Cardiac septum (tissue), 1 donor: ENCODE results near the gene APOA1. TPM values are rescaled to one million over a fixed set of nuclear protein-coding genes. Genes with fewer than 3 reads are reported as not detected.
A peak's percentile ranks its signal among the peaks of the same experiment; 100 is the strongest.

Experiments
- DNase-seq: peaks from one replicate; pipeline ENCODE4 v3.0.0-alpha.2; 2020; ENCODE audit warnings: low spot score
- intact Hi-C: fragments of 100-400 bp; cut with DNase I; formaldehyde crosslinking; loops from one replicate; pipeline ENCODE4 v1.14.0; 2022
- total RNA-seq: library from RNA; stranded (reverse); fragmentation: NEBNext Ultra II Directional; extraction: Animal tissue kit (Norgen Biotek cat#: 25700); gene quantifications from one replicate; pipeline ENCODE4 v1.2.1, GENCODE V29; 2021
- donor health status: DM: no; HTN: no; CAD: no.

Gene APOA1
- total RNA-seq, 1 donor from 2014 or later: 47.2 TPM

DNA sequence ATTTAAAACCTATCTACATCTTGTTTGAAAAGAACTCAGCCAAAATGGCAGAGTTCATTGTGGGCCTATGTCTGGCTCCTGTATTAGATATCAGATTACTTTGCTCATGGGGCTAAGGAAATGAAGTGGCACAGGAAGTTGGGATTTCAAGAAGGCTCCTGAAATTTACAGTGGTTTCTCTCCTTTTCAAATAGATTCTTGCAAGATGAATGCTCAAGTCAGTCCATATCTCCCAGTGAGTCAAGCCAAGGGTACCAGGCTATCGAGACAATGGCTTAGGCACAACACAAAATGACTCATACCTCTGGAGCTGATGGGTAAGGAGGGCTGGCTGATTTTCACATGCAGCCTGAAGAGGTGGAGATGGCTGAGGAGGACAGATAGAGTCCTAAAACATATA is 24.1 kb upstream of the APOA1 start:
- DNase-seq: no peak
- intact Hi-C loops: no loop called here

DNA sequence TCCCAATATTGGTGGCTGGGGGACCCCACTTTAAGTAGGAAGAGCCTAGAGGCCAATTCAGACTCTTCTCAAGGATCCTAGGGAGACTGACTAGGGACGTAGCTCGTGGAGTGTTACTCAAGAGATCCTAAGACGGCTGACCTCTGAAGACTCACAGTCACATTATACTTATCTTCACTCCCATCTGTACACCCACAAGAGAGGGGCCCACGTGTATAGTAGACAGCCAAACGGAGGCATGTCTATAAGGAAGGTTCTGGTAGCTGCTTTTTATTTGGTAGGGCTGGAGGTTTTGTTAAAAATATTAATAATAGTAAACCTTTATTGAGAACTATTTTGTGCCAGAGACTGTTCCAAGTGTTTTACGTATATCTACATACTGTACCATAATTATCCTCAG is 22.9 kb upstream of the APOA1 start:
- DNase-seq: no peak
- intact Hi-C loops: no loop called here

DNA sequence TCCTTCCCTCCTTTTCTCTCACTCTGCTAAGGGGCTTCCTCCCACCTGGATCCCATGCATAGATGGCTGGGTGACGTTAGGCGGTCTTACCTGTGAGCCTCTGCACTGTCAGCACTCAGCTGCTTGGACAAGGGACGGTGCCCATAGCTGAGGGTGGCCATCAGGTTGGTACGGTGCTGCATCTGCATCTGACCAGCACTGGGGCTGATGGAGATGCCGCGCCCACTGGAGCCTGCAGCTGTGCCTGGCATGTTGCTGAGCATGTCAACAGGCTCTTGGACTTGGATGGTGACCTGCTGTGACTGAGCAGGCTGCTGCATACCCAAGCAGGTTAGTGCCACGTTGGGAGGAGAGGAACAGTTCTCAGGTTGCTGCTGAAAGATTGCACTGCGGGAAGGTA is 21.8 kb upstream of the APOA1 start:
- DNase-seq: no peak
- intact Hi-C loops: no loop called here

DNA sequence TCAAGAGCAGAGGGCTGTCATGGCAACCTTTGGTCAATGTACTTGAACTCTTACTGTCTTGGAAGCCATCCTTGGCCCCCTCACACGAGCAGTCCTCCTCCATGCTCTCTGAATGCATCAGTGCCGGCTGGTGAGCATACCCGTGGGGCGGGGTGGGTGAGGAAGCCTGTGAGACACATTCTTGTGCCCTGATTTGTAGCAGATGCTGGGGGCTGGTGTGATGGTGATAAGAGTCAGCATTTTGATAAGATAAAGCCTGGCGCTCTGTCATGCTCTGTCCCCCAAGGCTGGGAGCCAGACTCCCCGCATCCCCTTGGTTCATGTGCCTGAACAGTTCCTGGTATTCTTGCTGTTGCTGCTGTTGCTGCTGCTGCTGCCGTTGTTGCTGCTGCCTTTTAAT is 20.5 kb upstream of the APOA1 start:
- no peak for DNase-seq
- intact Hi-C loops: no loop called here

DNA sequence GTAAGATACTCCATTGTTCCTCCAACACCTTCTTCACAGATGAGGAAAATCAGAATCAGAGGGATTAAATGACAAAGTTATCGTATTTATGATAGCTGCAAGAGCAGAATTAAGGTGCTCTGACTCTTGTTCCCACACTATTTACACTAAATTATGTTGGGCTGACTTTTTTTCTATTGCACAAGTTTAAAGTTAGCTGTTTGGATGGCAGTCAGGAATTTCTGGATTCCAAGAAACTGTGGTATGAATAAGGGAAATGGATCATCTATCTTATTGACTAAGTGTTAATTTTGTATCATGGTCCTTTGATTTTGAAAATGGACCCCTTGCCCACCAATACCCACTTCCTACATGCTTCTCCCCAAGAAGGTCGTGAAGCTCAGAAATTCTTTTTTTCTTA is 19.9 kb upstream of the APOA1 start:
- DNase-seq: no peak
- intact Hi-C loops: no loop called here

DNA sequence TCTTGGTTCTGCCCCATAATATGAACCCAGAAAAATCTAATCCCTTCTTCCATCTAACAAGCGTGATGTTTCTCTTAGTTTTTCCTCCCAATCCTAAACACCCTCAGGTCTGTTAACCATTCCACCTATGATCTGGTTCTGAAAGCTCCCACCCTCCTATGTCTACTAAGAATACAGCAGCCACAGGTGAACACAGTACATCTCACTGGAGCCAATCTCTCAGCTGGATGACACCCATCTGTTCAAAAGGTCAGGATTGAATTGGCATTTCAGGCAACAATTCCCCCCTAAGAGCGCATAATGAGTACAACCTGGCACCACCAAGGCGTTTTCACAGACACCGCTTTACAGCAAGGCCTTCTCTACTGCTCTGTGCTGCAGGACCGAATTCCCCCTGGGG is 19.0 kb upstream of the APOA1 start:
- intact Hi-C loops: no loop called here
- DNase-seq: no peak

DNA sequence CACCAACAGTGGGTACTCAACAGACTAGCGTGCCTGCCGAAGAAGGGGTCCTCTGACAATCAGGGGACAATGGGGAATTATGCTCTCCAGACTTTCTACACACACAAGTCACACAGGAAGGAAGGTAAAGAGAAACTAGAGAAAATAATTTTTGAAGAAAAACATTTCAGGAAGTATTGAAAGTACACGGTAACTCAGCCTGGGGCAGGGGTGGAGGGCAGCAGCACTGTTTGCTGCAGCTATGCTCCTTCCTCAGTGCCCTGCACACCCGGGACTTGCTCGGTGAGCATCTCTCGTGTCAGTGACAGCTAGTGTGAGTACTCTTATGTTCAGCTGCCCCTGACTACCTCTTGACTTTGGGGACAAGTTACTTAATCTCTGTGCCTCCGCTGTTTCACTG is 18.0 kb upstream of the APOA1 start:
- intact Hi-C loops: no loop called here
- no peak for DNase-seq

DNA sequence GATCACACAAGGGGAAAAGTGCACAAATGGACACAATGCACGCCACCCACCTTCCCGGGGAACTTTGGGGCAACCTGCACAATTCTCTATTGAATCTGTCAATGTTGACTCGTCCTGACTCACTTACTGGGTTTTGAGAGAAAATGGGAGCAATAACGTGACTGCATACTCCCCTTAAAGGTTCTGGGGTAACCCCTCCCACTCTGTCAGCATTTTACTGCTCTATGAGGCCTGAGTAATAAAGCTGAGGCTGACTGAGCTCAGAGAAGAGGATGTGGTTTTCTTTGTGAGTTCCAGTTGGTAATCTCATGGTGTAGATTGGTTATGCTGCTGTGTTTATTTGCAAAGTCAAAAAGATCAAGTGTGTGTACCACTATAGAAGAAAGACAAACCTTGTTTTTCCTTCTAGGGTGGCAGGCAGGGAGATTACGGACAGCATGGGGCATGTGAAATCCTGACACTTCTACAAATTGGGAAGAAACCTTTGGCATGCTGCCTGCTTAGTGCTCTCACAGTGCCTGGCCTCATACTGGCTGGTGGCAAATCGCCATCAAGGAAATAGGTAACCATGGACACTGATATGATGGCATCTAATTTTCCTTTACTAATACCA is 16.1 kb upstream of the APOA1 start:
- DNase-seq: no peak
- intact Hi-C loops: no loop called here

DNA sequence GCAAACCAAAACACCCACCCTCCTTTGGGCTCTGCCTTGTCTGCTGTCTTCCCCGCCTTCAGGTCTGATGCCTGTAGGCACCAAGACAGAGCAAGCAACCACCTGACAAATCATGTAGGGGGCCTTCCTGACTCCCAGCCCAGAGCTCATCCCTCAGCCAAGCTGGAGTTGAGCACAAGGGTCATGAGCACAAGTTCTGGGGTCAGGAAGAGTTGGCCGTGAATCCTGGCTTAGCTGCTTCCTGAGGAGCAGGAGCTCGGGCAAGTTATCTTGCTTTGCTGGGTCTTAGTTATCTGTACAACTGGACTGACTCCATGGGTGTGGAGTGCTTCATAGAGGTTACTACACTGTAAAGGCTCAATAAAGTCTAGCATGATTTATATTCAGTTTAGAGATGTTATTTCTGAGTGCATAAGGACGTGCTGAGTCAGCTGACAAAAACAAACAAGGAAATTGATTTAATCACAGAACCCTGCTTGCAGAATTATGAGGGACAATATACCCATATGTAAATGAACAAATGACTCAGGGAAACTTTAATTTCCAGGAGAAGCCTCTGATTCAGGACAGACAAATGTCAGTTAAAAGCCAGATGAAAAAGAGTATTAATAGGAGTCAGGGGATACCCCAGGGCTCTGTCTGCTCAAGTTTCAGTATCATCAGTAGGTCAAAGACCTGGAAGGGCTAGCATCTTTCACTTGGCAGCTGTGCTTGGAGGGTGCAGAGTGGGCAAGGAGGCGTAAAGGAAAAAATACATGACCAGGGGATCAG is 15.0 kb upstream of the APOA1 start:
- DNase-seq: no peak

DNA sequence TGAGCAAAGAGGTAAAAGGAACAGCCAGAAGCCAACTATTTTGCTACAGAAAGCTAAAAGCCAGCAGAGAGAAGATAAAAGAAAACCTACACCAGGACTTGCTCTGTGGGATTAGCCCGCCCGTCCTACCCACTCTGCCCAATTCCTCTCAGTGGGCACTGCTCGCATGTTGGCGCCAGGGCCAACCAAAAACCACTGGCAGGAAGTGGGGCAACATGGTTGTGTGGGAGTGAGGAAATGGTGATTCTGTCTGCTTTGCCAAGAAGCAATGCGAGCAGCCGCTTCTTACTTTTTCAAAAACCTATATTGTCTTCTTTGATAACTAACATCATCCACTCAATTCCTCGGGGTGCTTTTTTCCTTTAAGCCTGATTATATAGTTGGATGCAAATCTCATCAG is 14.2 kb upstream of the APOA1 start:
- intact Hi-C loops: no loop called here
- DNase-seq: no peak

More for the DNA sequence above, 15.0 kb upstream of the APOA1 start:
- intact Hi-C loops: no loop called here

DNA sequence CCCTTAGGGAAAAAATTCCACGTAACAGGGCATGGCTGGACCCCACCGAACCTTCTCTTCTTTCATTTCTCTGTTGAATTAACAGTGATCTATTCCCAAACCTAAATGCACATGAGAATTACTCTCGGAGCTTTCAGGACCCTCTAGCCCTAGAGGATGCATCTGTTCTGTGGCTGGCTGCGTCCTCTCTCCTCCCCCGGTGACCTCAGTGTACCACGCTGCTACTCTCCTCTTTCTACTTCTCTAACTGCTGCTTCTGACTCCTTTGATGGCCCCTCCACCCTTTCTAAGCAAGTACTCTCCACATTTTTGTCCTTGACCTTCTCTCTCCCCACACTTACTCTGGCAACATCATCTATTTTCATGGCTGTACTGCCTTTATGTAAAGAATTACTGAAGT is 12.1 kb upstream of the APOA1 start:
- intact Hi-C loops: no loop called here
- DNase-seq: no peak

DNA sequence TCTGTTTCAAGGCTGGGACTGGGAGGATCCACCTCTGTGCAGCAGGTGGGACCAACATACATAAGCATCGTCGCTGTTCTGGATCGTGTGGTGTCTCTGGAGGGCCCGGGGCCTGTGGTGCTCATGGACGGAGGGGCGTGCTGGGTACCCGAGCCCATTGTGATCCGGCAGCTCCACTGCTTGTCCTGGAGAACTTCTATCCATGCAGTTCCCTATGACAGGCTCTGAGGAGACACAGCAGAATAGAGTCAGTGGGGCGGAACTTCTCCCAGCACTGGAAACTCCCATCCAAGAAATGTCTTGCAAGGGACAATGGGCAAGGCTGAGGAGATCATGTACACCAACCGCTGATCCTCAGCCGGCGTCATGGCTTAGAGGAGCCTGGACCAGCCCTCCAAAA is 11.6 kb upstream of the APOA1 start:
- intact Hi-C loops: no loop called here

DNA sequence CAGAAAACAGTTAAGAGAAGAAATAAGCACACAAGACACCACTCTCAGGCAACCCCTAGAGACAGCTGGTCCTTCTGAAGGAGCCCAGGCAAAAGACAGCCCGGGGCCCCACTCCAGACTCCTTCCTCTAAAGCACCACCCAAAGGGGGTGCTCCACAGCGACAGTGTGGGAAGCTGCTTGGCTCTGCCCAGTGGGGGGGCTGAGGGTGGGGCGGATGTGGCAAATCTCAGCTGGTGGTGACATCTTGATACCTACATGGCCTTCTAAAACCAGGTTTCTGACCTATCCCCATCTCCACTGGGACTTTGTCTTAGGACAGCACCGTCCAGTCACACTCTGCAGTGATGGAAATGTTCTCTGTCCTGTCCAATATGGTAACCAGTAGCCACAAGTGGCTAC is 10.2 kb upstream of the APOA1 start:
- no peak for DNase-seq
- intact Hi-C loops: no loop called here

More for the DNA sequence above, 11.6 kb upstream of the APOA1 start:
- no peak for DNase-seq

DNA sequence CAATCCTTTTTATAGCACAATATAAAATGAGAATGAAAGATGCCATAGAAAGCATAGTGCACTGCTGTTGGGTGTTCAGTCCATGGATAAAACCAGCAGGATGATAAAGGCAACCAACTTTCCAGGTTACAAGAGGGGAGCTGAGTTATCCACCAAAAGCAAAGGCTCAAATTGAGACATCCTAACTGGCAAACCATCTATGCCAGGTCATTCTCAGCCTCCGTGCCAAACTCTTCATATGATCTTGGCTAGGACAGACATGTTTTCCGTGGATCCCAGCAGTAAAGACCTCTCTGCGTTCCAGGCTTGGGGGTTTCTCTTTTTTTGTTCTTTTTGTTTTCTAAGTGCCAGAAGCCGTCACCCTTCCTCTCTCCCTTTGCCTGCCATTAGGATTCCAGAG is 7.3 kb upstream of the APOA1 start:
- intact Hi-C loops: no loop called here
- DNase-seq: no peak

DNA sequence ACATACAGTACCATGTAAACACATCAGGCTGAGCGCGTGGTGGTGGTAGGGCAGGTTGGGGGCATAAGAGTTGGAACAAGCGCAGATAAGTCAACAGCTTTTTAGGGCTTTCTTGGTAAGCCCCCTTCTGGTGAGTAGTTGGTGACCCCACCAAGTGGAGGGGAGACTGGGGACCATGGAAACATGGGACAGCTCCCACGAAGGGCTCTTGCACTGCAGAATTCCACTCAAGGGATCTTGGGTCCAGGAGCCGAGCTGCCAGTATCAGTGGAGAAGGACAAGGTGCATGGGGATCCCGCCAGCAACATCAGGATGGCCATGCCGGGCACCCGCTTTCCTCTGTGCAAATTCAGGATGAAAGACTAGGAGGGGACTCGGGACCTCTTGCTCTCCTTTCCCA is 6.2 kb upstream of the APOA1 start:
- intact Hi-C loops: no loop called here
- DNase-seq: no peak

DNA sequence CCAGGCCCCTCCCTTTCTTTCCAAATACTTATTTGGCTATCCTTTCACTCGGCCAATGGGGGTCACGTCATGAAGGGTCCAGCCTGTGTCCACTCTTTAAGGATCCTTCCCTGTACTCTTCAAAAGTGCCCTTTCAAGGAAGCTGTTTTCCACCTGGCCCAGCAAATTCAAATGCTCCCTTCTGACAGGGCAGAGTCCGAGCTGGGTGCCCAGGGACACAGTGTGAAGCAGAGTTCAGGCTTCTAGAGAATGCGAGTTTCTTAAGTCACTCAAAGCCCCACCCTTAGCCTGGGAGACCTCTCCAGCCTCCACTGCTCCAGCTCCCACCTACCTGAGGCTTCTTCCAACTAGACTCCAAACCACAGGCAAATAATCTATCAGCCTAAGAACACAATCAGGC is 5.5 kb upstream of the APOA1 start:
- no peak for DNase-seq
- intact Hi-C loops: no loop called here

DNA sequence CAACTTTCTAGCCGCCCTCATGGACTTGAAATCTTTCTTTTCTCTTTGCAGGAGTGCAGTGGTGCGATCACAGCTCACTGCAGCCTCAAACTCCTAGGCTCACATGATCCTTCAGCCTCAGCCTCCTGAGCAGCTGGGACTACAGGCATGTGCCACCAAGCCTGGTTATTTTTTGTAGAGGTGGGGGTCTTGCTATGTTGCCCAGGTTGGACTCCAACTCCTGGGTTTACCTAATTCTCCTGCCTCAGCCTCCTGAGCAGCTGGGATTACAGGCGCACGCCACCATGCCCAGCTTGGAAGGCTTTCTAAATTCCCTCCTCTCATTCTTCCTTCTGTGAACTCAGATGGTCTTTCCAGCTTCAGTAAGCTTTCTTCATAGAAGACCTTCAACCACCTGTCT is 4.7 kb upstream of the APOA1 start:
- intact Hi-C loops: no loop called here

DNA sequence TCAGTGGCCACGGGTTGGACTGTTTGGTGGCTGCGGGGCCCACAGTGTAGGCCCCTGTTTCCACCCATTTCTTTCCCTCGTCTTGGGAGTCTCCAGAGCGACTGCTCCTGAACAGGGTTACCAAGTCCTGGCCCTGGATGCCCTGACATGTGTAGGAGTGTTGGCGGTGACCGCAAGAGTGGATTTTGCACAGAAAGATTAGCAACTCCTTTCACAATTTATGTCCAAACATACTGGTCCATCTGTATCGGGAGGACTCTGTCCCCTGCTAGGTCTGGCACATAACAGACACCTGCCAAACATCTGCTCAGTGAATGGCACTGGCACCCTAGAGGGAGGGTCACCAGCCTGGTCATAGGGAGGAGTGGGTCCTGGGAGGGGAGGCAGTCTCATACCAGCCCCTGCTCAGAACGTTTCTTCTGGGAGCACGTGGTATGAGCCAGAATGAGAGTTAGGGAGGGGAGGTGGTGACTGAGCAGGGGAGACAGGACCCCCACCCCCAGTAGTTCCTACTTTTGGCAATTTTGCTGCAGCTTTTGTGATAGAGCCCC is 3.4 kb upstream of the APOA1 start:
- intact Hi-C loops: no loop called here
- peak; percentile 12 for DNase-seq

More for the DNA sequence above, 4.7 kb upstream of the APOA1 start:
- no peak for DNase-seq

DNA sequence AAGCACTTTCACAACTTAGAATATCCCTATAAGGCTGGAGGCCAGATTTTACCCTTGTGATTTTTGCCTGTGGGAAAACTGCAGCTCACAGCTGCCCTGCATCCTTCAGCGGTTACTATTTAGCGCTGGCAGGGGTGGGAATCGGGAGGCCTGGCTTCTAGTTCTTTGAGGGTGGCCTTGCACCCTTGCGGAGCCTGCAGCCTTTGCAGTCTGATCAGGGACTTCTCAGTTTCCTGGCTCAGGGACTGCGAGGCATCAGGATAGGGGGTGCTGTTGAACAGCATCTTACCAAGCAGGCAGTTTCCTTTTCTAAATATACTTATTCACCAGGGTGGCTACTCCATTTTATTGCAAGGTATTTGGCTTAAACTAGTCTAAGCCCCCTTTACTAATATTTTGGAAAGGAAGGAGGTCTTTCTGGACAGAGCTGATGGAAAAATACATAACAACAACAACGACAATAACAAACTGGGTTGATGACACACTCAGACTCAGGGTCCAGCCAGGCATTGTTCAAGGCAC is 2.9 kb upstream of the APOA1 start:
- no peak for DNase-seq
- intact Hi-C loops: no loop called here

DNA sequence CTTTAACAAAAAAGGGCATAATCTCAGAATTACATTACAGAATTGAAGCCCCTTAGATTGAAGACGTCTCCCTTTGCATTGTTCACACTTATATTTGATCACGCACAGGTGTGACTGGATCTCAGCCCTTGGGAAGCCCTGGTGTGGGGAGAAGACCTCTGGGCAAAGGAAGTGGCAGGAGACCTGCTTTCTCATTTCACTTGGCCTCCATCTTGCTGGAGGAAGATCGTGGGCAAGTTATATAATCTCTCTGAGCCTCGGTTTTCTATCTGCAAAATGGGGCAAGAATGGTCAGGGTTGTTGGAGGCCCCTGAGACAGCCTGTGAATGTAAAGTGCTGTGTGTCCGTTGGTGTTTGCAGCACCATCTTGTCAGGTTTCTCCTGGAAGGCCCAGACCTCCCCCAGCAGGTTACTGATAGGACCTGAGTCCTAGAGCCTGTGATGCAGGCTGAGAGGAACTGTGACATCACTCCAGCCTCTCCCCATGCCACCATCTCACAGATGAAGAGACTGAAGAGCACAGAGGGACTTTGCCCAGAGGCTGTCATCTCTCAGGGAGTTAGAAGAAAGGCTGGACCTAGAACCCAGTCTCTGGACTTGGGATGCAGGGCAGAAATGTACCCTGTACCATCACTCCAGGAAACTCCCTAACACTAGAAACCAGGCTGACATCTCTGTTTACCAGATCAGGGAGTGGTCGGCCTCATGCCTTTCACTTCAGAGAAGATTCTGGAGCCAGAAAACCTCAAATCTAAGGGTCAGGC is 1.1 kb upstream of the APOA1 start:
- intact Hi-C loops: no loop called here
- no peak for DNase-seq
